Mucosa of stomach (tissue), 1 donor: ENCODE data around the gene RAB15.

Experiments used
- H3K27me3 ChIP-seq: one replicate; pipeline ENCODE4 v1.7.0; 2013; ENCODE audit warnings: mild to moderate bottlenecking, low read length; ENCODE audit not compliant: control insufficient read depth, insufficient read depth
- H3K36me3 ChIP-seq: one replicate; pipeline ENCODE4 v1.7.0; 2013; ENCODE audit warnings: low read length; ENCODE audit not compliant: control insufficient read depth, insufficient read depth
- H3K4me1 ChIP-seq: one replicate; pipeline ENCODE4 v1.7.0; 2013; ENCODE audit warnings: mild to moderate bottlenecking, low read length; ENCODE audit not compliant: control insufficient read depth, insufficient read depth
- H3K4me3 ChIP-seq: one replicate; pipeline ENCODE4 v1.7.0; 2013; ENCODE audit warnings: low read length
- H3K9ac ChIP-seq: one replicate; pipeline ENCODE4 v1.7.0; 2013; ENCODE audit warnings: mild to moderate bottlenecking, low read length, moderate library complexity
- H3K9me3 ChIP-seq: one replicate; pipeline ENCODE4 v1.7.0; 2013; ENCODE audit warnings: mild to moderate bottlenecking, low read length, moderate library complexity; ENCODE audit not compliant: control insufficient read depth
- donor health status: Pancreatic carcinoma.

Gene RAB15

DNA sequence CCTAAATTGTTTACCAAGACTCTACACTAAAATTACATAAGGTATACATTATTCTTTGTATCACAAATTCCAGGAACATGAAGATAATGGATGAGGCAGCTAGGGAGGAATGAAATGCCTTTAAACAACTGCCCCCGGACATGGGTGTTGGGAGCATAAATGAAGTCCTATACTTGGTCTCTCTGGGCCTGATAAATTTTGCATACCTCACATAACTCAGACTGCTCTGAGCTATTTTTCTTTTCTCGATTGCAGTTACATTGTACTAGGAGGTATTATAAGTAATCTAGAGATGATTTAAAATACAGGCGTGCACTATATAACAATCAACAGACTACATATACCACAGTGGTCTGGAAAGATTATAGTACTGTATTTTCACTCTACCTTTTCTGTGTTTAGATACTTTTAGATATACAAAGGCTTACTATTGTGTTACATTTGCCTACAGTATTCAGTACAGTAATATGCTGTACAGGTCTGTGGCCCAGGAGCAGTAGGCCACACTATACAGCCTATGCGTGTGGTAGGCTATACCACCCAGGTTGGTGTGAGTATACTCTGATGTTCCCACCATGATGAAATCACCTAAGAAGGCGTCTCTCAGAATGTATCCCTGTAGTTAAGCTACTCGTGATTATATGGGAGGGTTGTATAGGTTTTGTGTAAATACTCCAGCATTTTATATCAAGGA is 28.9 kb upstream of the RAB15 start:
- Histone ChIP-seq H3K9ac (no peak overlapping the region), H3K36me3 (no peaks in the 10 kb centered on the region), H3K9me3 (no peaks in the 10 kb centered on the region), H3K27me3 (no peaks in the 10 kb centered on the region), H3K4me3 (no peak overlapping the region), H3K4me1 (peaks cover 4% of the 10 kb centered on the region)

GRCh38 chr14:64998455-64998931 is 26.4 kb upstream of the RAB15 start:
- no peaks in the 10 kb centered on the region for H3K27me3 ChIP-seq
- H3K4me3 ChIP-seq = no peak overlapping the region
- H3K9me3 ChIP-seq = no peaks in the 10 kb centered on the region
- no peaks in the 10 kb centered on the region for H3K36me3 ChIP-seq
- H3K9ac ChIP-seq = no peak overlapping the region
- H3K4me1 ChIP-seq = peaks cover 4% of the 10 kb centered on the region

- H3K4me3 ChIP-seq = no peak overlapping the region
- peaks cover 4% of the 10 kb centered on the region for H3K4me1 ChIP-seq
- no peaks in the 10 kb centered on the region for H3K9me3 ChIP-seq
- no peaks in the 10 kb centered on the region for H3K27me3 ChIP-seq
- H3K36me3 ChIP-seq = no peaks in the 10 kb centered on the region
- H3K9ac ChIP-seq = no peak overlapping the region
These were observed 25.1 kb upstream of the RAB15 start for GRCh38 chr14:64997108-64997794.

DNA sequence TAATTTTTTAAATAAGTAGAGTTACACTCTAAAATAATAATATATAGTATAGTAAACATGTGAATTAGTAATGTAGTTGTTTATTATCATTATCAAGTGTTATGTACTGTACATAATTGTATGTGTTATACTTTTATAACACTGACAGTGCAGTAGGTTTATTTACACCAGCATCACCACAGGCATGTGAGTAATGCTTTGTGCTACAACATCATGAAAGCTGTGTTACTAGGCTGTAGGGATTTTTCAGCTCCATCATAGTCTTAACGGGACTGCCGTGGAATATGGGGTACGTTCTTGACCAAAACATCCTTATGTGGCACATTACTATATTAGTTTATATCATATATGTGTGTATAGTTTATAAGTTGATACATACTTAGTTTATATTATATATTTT is 23.2 kb upstream of the RAB15 start:
- H3K36me3 ChIP-seq = no peaks in the 10 kb centered on the region
- no peaks in the 10 kb centered on the region for H3K27me3 ChIP-seq

GRCh38 chr14:64994540-64994939 is 22.4 kb upstream of the RAB15 start:
- no peaks in the 10 kb centered on the region for H3K9me3 ChIP-seq
- no peak overlapping the region for H3K4me3 ChIP-seq
- H3K9ac ChIP-seq = no peak overlapping the region
- no peaks in the 10 kb centered on the region for H3K36me3 ChIP-seq
- H3K4me1 ChIP-seq = peaks cover 4% of the 10 kb centered on the region
- no peaks in the 10 kb centered on the region for H3K27me3 ChIP-seq

More for the DNA sequence above, 23.2 kb upstream of the RAB15 start:
- Histone ChIP-seq H3K9me3 (no peaks in the 10 kb centered on the region), H3K9ac (no peak overlapping the region), H3K4me1 (peaks cover 4% of the 10 kb centered on the region), H3K4me3 (no peak overlapping the region)

DNA sequence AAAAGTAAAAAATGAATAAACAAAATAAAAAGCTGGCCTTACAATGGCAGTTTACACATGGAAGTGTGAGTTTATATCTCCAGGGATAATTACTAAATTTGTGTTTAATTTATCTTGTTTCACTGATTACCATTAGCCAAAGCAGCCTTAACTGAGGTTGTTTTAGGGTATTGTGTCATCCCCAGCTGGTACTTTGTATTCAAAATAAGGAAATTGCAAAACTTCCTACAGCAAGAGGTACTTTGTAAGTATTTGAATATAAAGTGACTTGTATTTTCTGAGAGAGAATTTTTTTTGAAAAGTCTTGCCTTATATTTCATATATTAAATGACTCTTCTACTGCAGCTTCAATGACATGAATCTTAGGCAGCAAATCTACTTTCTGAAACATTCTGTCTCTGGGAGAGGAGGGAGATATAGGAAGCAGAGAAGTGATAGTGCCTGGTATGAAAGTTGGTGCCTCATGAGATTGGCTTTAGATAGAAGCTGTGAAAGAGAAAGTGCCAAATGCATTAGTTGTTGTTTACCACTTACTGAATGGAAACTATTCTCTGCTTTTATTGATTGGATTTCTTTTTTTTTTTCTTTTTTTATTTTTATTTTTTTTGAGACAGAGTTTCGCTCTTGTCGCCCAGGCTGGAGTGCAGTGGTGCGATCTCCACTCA is 21.3 kb upstream of the RAB15 start:
- Histone ChIP-seq H3K9ac (no peak overlapping the region), H3K9me3 (no peaks in the 10 kb centered on the region), H3K4me3 (no peak overlapping the region), H3K36me3 (no peaks in the 10 kb centered on the region), H3K4me1 (peaks cover under 1% of the 10 kb centered on the region), H3K27me3 (no peaks in the 10 kb centered on the region)

- Histone ChIP-seq H3K4me3 (no peak overlapping the region), H3K4me1 (peaks cover 5% of the 10 kb centered on the region), H3K9ac (no peak overlapping the region), H3K36me3 (no peaks in the 10 kb centered on the region), H3K27me3 (no peaks in the 10 kb centered on the region), H3K9me3 (no peaks in the 10 kb centered on the region)
These were observed 20.3 kb upstream of the RAB15 start for GRCh38 chr14:64992328-64992885.

DNA sequence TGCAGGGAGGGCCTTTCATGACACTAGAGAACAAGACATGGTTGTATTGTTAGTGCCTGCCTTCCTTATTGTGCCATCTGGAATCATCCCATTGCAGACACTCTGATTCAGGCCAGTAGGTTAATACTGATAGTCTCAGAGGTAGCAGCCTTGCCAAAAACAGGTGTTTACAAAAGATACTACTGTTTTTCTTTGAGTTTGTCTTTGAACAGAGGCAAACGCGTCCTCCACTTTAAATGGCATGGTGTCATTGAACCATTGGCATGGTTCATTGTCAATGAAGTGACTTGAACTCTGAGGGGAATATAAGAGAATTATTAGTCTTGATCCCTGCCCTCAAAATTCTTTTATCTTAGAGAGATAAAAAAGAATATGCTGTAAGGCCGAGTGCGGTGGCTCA is 18.8 kb upstream of the RAB15 start:
- Histone ChIP-seq H3K9me3 (no peaks in the 10 kb centered on the region), H3K9ac (no peak overlapping the region), H3K27me3 (no peaks in the 10 kb centered on the region), H3K4me1 (peaks cover 10% of the 10 kb centered on the region), H3K4me3 (no peak overlapping the region), H3K36me3 (no peaks in the 10 kb centered on the region)

GRCh38 chr14:64990296-64990695 is 18.2 kb upstream of the RAB15 start:
- Histone ChIP-seq H3K9me3 (no peaks in the 10 kb centered on the region), H3K9ac (no peak overlapping the region), H3K27me3 (no peaks in the 10 kb centered on the region), H3K4me1 (peaks cover 10% of the 10 kb centered on the region), H3K4me3 (no peak overlapping the region), H3K36me3 (no peaks in the 10 kb centered on the region)

- Histone ChIP-seq H3K9me3 (no peaks in the 10 kb centered on the region), H3K4me3 (peak overlapping the region; percentile 62), H3K27me3 (no peaks in the 10 kb centered on the region), H3K4me1 (peaks cover 10% of the 10 kb centered on the region), H3K36me3 (no peaks in the 10 kb centered on the region), H3K9ac (peak overlapping the region; percentile 88)
These were observed 15.3 kb upstream of the RAB15 start for GRCh38 chr14:64987438-64987767.

DNA sequence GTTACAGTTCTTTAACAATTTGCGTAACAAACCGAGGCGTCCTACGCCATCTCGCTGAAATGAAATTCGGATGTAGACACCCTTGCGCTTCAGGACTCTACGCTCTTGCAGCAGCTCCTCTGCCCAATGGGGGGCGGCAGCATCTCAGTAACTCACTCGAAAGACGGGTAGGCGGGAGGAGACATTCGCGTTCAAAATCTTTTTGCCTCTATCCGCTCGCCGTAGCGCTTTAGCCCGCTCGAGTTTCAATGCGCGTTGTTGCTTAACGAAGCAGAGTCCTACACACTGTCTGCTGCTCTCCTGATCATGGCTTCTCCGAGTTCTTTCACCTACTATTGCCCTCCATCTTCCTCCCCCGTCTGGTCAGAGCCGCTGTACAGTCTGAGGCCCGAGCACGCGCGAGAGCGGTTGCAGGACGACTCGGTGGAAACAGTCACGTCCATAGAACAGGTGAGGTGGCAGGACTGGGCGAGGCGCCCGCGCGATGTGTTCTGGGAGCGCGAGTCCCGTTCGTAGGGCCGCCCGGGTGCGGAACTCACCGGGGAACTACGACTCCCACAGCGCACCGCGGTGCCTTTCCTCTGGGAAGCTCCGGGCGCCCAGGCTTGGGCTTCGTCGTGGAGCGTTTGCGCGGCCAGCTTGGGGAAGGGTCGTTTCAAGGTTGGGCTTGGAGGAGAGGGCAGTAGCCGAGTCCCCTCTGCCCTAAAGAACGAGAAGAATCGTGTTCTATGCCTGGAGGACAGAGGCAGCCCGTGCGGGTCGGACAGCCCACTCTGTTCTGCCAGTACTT is 14.7 kb upstream of the RAB15 start, which contains the start of gene FNTB:
Gene FNTB, plus strand, starts transcription at position 248 of the 790 bp plus-strand sequence. Its CDS starts 59 bp downstream, at position 307.
- H3K9me3 ChIP-seq = no peaks in the 10 kb centered on the region
- H3K9ac ChIP-seq = peak within 1 kb of the TSS; percentile 88
- H3K4me3 ChIP-seq = peak within 1 kb of the TSS; percentile 62
- no peaks in the 10 kb centered on the region for H3K27me3 ChIP-seq
- H3K36me3 ChIP-seq = no peaks in the 10 kb centered on the region
- peaks cover 10% of the 10 kb centered on the region for H3K4me1 ChIP-seq
